H1 (cell line): Measurements from ENCODE around the gene RRP9. TPM values are rescaled to one million over a fixed set of nuclear protein-coding genes. Genes with fewer than 3 reads are reported as not detected.

Experiments used
- ASH2L ChIP-seq: fragments of 200-600, 300-600 bp; sonication (generic); IDR thresholded peaks from one replicate; pipeline ENCODE4 v1.7.1; 2017; ENCODE audit warnings: low read length
- BACH1 ChIP-seq: IDR thresholded peaks from 2 replicates; pipeline ENCODE4 v1.6.1; 2012; ENCODE audit warnings: low read length, improper control_type of control experiment
- E2F6 ChIP-seq: IDR thresholded peaks from 2 replicates; pipeline ENCODE4 v1.6.1; 2012; ENCODE audit warnings: inconsistent platforms
- PHF8 ChIP-seq: fragments of 200-600 bp; sonication (generic); conservative IDR thresholded peaks from 2 replicates; pipeline ENCODE4 v1.7.1; 2012; ENCODE audit warnings: low read depth, mild to moderate bottlenecking, inconsistent platforms, low read length, moderate library complexity
- POU5F1 ChIP-seq: IDR thresholded peaks from 2 replicates; pipeline ENCODE4 v1.6.1; 2011; ENCODE audit warnings: low read depth, mild to moderate bottlenecking, low read length, moderate library complexity
- RAD21 ChIP-seq, 2 experiments: IDR thresholded peaks in 1 of 2; conservative IDR thresholded peaks in 1 of 2; 2 replicates each; pipeline ENCODE4 v1.6.1; 2011; ENCODE audit warnings: low read depth in 2 of 2, low read length in 2 of 2, improper control_type of control experiment in 1 of 2, inconsistent platforms in 1 of 2, mild to moderate bottlenecking in 1 of 2, moderate library complexity in 1 of 2
- RBBP5 ChIP-seq: IDR thresholded peaks from 2 replicates; pipeline ENCODE4 v1.7.1; 2012; ENCODE audit warnings: low read depth, mild to moderate bottlenecking, inconsistent platforms, low read length, moderate library complexity, borderline replicate concordance
- RNF2 ChIP-seq: fragments of 200-900, 300-1000 bp; sonication (generic); IDR thresholded peaks from 2 replicates; pipeline ENCODE4 v1.7.1; 2016; ENCODE audit warnings: borderline replicate concordance, low read depth, mild to moderate bottlenecking, antibody characterized with exemption, low read length; ENCODE audit not compliant: poor library complexity, severe bottlenecking; ENCODE audit errors: missing control alignments
- SAP30 ChIP-seq: fragments of 300-600 bp; sonication (generic); IDR thresholded peaks from 2 replicates; pipeline ENCODE4 v1.7.1; 2012; ENCODE audit warnings: low read length, moderate library complexity, mild to moderate bottlenecking, inconsistent platforms; ENCODE audit not compliant: insufficient read depth, insufficient replicate concordance
- TEAD4 ChIP-seq: IDR thresholded peaks from 2 replicates; pipeline ENCODE4 v1.6.1; 2012; ENCODE audit warnings: low read depth, low read length, inconsistent platforms, mixed read lengths
- polyA plus RNA-seq, 7 experiments: library from polyadenylated mRNA; depleted of rRNA in 3 of 7; stranded (reverse) in 5 of 7; unstranded in 2 of 7; fragments of >200 nt in 5 of 7; fragments of 200-250 nt in 2 of 7; gene quantifications; 1 replicate in 5 of 7; 2 replicates in 1 of 7; 4 replicates in 1 of 7; pipeline versions ENCODE4 v1.2.1 to v1.2.3, GENCODE V29; 2011 to 2013; ENCODE audit warnings: missing spikeins in 2 of 7, mixed read lengths in 2 of 7
- total RNA-seq: library from RNA; stranded (reverse); fragmentation: NEBNext Ultra II Directional; extraction: Animal tissue kit (Norgen Biotek cat#: 25700); gene quantifications from 2 replicates; pipeline ENCODE4 v1.2.1, GENCODE V29; 2021

Gene RRP9
- total and polyA plus RNA-seq, 2 of the 8 experiments (the other 6 are each of a cell fraction or from before 2014, with no cell fraction given) = 55.6 to 68.9 TPM

- no peak for TF ChIP-seq E2F6
- TF ChIP-seq BACH1 = no peak
- TF ChIP-seq RBBP5 = no peak
- TF ChIP-seq RAD21 (IDR thresholded peaks at IDR 0.05 in 1 of 2, conservative IDR thresholded peaks at IDR 0.05 in 1 of 2; ENCODE audit: low read depth in 2 of 2, low read length in 2 of 2) = no peak
- TF ChIP-seq RNF2 = no peak
- no peak for TF ChIP-seq PHF8
- TF ChIP-seq TEAD4 = no peak
- TF ChIP-seq ASH2L = no peak
- no peak for TF ChIP-seq POU5F1
- TF ChIP-seq SAP30 = no peak
Observed at GRCh38 chr3:51934991-51935885, 6.5 kb downstream of the RRP9 start (continued).
